ENCODE measurements around the gene USP43. TPM values are rescaled to one million over a fixed set of nuclear protein-coding genes. Genes with fewer than 3 reads are reported as not detected.

USP43 gene
- total RNA-seq, 4 donors from 2014 or later = 0.20 to 0.84 (median 0.26) TPM

GRCh38 chr17:9645851-9646545 is 681 bp downstream of the USP43 start:
- no peaks in the 10 kb centered on the region for H3K36me3 ChIP-seq
- 1 to 6% methylated on average over 24 to 48 of the region's 51 CpGs for WGBS, 2 donors
- peaks cover 0 to 42% of the 10 kb centered on the region in 2 donors for H3K27me3 ChIP-seq
- H3K9me3 ChIP-seq = no peaks in the 10 kb centered on the region
- H3K4me3 ChIP-seq = peak overlapping the region in 3 of 4 donors; percentile 29 to 51 (median 45)
- no peak for DNase-seq (ENCODE audit: low spot score in 2 of 2)
- H3K27ac ChIP-seq = peak overlapping the region in 1 of 4 donors; percentile 74
- TF ChIP-seq EP300 (IDR thresholded peaks at IDR 0.05) (no peak), POLR2A (IDR thresholded peaks at IDR 0.05) (no peak), CTCF (IDR thresholded peaks at IDR 0.05) (no peak)
- peaks cover 0 to 22% (median 4%) of the 10 kb centered on the region in 4 donors for H3K4me1 ChIP-seq

- no peaks in the 10 kb centered on the region for H3K36me3 ChIP-seq
- DNase-seq (ENCODE audit: low spot score in 2 of 2) = no peak
- H3K4me3 ChIP-seq = no peak overlapping the region
- H3K9me3 ChIP-seq = no peaks in the 10 kb centered on the region
- H3K4me1 ChIP-seq = peaks cover 0 to 22% (median 4%) of the 10 kb centered on the region in 4 donors
- TF ChIP-seq POLR2A (IDR thresholded peaks at IDR 0.05) (no peak), CTCF (IDR thresholded peaks at IDR 0.05) (no peak), EP300 (IDR thresholded peaks at IDR 0.05) (no peak)
- H3K27ac ChIP-seq = peak overlapping the region in 1 of 4 donors; percentile 74
- WGBS, 2 donors = 37 to 41% methylated on average over 8 of the region's 8 CpGs
- H3K27me3 ChIP-seq = peaks cover 0 to 42% of the 10 kb centered on the region in 2 donors
These were observed 1.2 kb downstream of the USP43 start for GRCh38 chr17:9646546-9646885.

GRCh38 chr17:9647014-9647413 is 1.7 kb downstream of the USP43 start:
- no peak for DNase-seq (ENCODE audit: low spot score in 2 of 2)
- Histone ChIP-seq H3K9me3 (no peaks in the 10 kb centered on the region), H3K27me3 (peaks cover 0 to 42% of the 10 kb centered on the region in 2 donors), H3K4me1 (peaks cover 0 to 22% (median 4%) of the 10 kb centered on the region in 4 donors), H3K4me3 (no peak overlapping the region), H3K27ac (no peak overlapping the region), H3K36me3 (no peaks in the 10 kb centered on the region)
- 15 to 32% methylated on average over 4 of the region's 4 CpGs for WGBS, 2 donors
- TF ChIP-seq CTCF (IDR thresholded peaks at IDR 0.05) = no peak
- TF ChIP-seq EP300 (IDR thresholded peaks at IDR 0.05) = no peak
- TF ChIP-seq POLR2A (IDR thresholded peaks at IDR 0.05) = no peak

- TF ChIP-seq POLR2A (IDR thresholded peaks at IDR 0.05) = no peak
- TF ChIP-seq CTCF (IDR thresholded peaks at IDR 0.05) = no peak
- TF ChIP-seq EP300 (IDR thresholded peaks at IDR 0.05) = no peak
- Histone ChIP-seq H3K27ac (no peak overlapping the region), H3K27me3 (peaks cover 0 to 41% of the 10 kb centered on the region in 2 donors), H3K4me3 (no peak overlapping the region), H3K9me3 (no peaks in the 10 kb centered on the region), H3K4me1 (peaks cover 0 to 22% (median 4%) of the 10 kb centered on the region in 4 donors), H3K36me3 (no peaks in the 10 kb centered on the region)
- 43 to 44% methylated on average over 3 of the region's 3 CpGs for WGBS, 2 donors
- no peak for DNase-seq (ENCODE audit: low spot score in 2 of 2)
These were observed 3.3 kb downstream of the USP43 start for GRCh38 chr17:9648521-9649110.

GRCh38 chr17:9658593-9659211 is 13.4 kb downstream of the USP43 start:
- no peak overlapping the region for H3K4me3 ChIP-seq
- no peaks in the 10 kb centered on the region for H3K27me3 ChIP-seq
- no peak overlapping the region for H3K27ac ChIP-seq
- WGBS, 2 donors = 56 to 58% methylated on average over 4 of the region's 4 CpGs
- no peaks in the 10 kb centered on the region for H3K36me3 ChIP-seq
- no peak for DNase-seq (ENCODE audit: low spot score in 2 of 2)
- H3K9me3 ChIP-seq = peaks cover 0 to 7% (median 0%) of the 10 kb centered on the region in 4 donors
- TF ChIP-seq CTCF (IDR thresholded peaks at IDR 0.05) = no peak
- no peak for TF ChIP-seq EP300 (IDR thresholded peaks at IDR 0.05)
- no peak for TF ChIP-seq POLR2A (IDR thresholded peaks at IDR 0.05)
- H3K4me1 ChIP-seq = no peaks in the 10 kb centered on the region
